ENCODE measurements around the gene BUD23. TPM values are rescaled to one million over a fixed set of nuclear protein-coding genes. Genes with fewer than 3 reads are reported as not detected.
A peak's percentile ranks its signal among the peaks of the same experiment; 100 is the strongest.
"Not testable (repeated sequence)": the region's sequence is repeated elsewhere in the genome, so short reads cannot be mapped to it uniquely, and the experiment has no call there.

BUD23 gene
- total RNA-seq, 4 donors from 2014 or later = 41.5 to 65.0 (median 45.3) TPM

- Histone ChIP-seq H3K4me3 (no peak overlapping the region), H3K4me1 (peaks cover 0 to 25% (median 7%) of the 10 kb centered on the region in 3 donors), H3K9me3 (no peaks in the 10 kb centered on the region), H3K27me3 (no peaks in the 10 kb centered on the region), H3K27ac (no peak overlapping the region), H3K36me3 (peaks cover 0 to 60% of the 10 kb centered on the region in 2 donors)
- TF ChIP-seq CTCF (IDR thresholded peaks at IDR 0.05) (no peak), POLR2AphosphoS5 (IDR thresholded peaks at IDR 0.05) (no peak), EP300 (IDR thresholded peaks at IDR 0.05) (no peak), POLR2A (IDR thresholded peaks at IDR 0.05) (no peak)
- 74% methylated on average over 4 of the region's 25 CpGs; no CpG with 5 or more reads in 1 of the 2 donors for WGBS, 2 donors (ENCODE audit: low coverage in 1 of 2)
- ATAC-seq = no peak
These were observed 23.0 kb downstream of the BUD23 start for GRCh38 chr7:73706126-73707044.

- H3K4me3 ChIP-seq = no peak overlapping the region
- H3K27me3 ChIP-seq = no peaks in the 10 kb centered on the region
- peaks cover 0 to 31% (median 7%) of the 10 kb centered on the region in 3 donors for H3K4me1 ChIP-seq
- ATAC-seq = peak; percentile 22
- TF ChIP-seq POLR2AphosphoS5 (IDR thresholded peaks at IDR 0.05) (no peak), POLR2A (IDR thresholded peaks at IDR 0.05) (no peak), CTCF (IDR thresholded peaks at IDR 0.05) (no peak)
- H3K27ac ChIP-seq = no peak overlapping the region
- peaks cover 0 to 53% of the 10 kb centered on the region in 2 donors for H3K36me3 ChIP-seq
- no CpG with 5 or more reads among the region's 15 CpGs for WGBS, 2 donors (ENCODE audit: low coverage in 1 of 2)
- no peaks in the 10 kb centered on the region for H3K9me3 ChIP-seq
These were observed 23.7 kb downstream of the BUD23 start for GRCh38 chr7:73707045-73707631.

- Histone ChIP-seq H3K36me3 (peaks cover 0 to 39% of the 10 kb centered on the region in 2 donors), H3K4me1 (peaks cover 0 to 25% (median 2%) of the 10 kb centered on the region in 3 donors), H3K4me3 (no peak overlapping the region), H3K27ac (no peak overlapping the region), H3K9me3 (no peaks in the 10 kb centered on the region), H3K27me3 (no peaks in the 10 kb centered on the region)
- 90 to 100% methylated on average over 3 to 4 of the region's 16 CpGs for WGBS, 2 donors (ENCODE audit: low coverage in 1 of 2)
- no peak for ATAC-seq
- no peak for TF ChIP-seq POLR2A (IDR thresholded peaks at IDR 0.05)
- TF ChIP-seq EP300 (IDR thresholded peaks at IDR 0.05) = no peak
- TF ChIP-seq POLR2AphosphoS5 (IDR thresholded peaks at IDR 0.05) = no peak
- TF ChIP-seq CTCF (IDR thresholded peaks at IDR 0.05) = no peak
These were observed 25.7 kb downstream of the BUD23 start for GRCh38 chr7:73708961-73709549.

GRCh38 chr7:73712773-73713172, 29.4 kb downstream of the BUD23 start:
- Histone ChIP-seq H3K4me1 (peaks cover 0 to 37% (median 25%) of the 10 kb centered on the region in 3 donors), H3K9me3 (no peaks in the 10 kb centered on the region), H3K27ac (no peak overlapping the region), H3K27me3 (no peaks in the 10 kb centered on the region), H3K4me3 (no peak overlapping the region), H3K36me3 (peaks cover 0 to 9% of the 10 kb centered on the region in 2 donors)
- no peak for ATAC-seq
- TF ChIP-seq CTCF (IDR thresholded peaks at IDR 0.05) (no peak), POLR2A (IDR thresholded peaks at IDR 0.05) (no peak), EP300 (IDR thresholded peaks at IDR 0.05) (no peak), POLR2AphosphoS5 (IDR thresholded peaks at IDR 0.05) (no peak)
- WGBS, 2 donors (ENCODE audit: low coverage in 1 of 2) = 100% methylated on average over 1 of the region's 1 CpG; no CpG with 5 or more reads in 1 of the 2 donors

GRCh38 chr7:73713319-73713718, 29.9 kb downstream of the BUD23 start:
- not testable (repeated sequence) for H3K9me3 ChIP-seq, H3K27ac ChIP-seq, ATAC-seq, H3K36me3 ChIP-seq, H3K4me3 ChIP-seq, H3K27me3 ChIP-seq
- 95% methylated on average over 3 of the region's 6 CpGs; no CpG with 5 or more reads in 1 of the 2 donors for WGBS, 2 donors (ENCODE audit: low coverage in 1 of 2)
- peaks cover 0 to 43% (median 25%) of the 10 kb centered on the region in 3 donors for H3K4me1 ChIP-seq

Data from gastroesophageal sphincter (tissue), 4 donors.